ENCODE results near the gene KLK8. TPM values are rescaled to one million over a fixed set of nuclear protein-coding genes. Genes with fewer than 3 reads are reported as not detected.

The KLK8 gene
- total RNA-seq, 1 experiment from 2014 or later = 128 TPM

- CTCF ChIA-PET = no interaction called here
- no peak for DNase-seq
- Histone ChIP-seq H3K9me2 (ENCODE audit: insufficient read depth) (no peaks in the 10 kb centered on the region), H3K27ac (no peak overlapping the region), H3K27me3 (ENCODE audit: insufficient read depth, low read depth) (peaks cover 36% of the 10 kb centered on the region), H3K4me1 (replicated peaks; ENCODE audit: insufficient read depth) (no peaks in the 10 kb centered on the region), H3K9me3 (ENCODE audit: insufficient read depth, low read depth) (no peaks in the 10 kb centered on the region), H4K20me1 (ENCODE audit: insufficient read depth) (no peaks in the 10 kb centered on the region), H3K36me3 (ENCODE audit: low read depth) (no peaks in the 10 kb centered on the region), H3K4me3 (no peak overlapping the region), H3K4me2 (no peak overlapping the region), H3F3A (ENCODE audit: insufficient read depth, low read depth) (0 out of 2 replicates have a peak, but pooled peaks cover 3% of the 10 kb centered on the region), H3K79me2 (ENCODE audit: low read depth) (no peaks in the 10 kb centered on the region), H2AFZ (no peak overlapping the region)
- no peak for TF ChIP-seq CTCF (conservative IDR thresholded peaks at IDR 0.05)
- no peak for TF ChIP-seq EZH2 (IDR thresholded peaks at IDR 0.05; ENCODE audit: low read depth)
- BruUV-seq (replicated peaks) = no TSS peak
- POLR2A ChIA-PET (ENCODE audit: unreplicated experiment) = interaction anchor here (0.5 kb wide), 1 partner anchor 41 kb away, joined by 3 read pairs; no protein-coding TSS in a partner anchor
- intact Hi-C loops (cut with micrococcal nuclease; ENCODE audit: unreplicated experiment) = no loop called here
These were observed 42.1 kb upstream of the KLK8 start for GRCh38 chr19:51043497-51043896.

GRCh38 chr19:51040151-51040550 is 38.7 kb upstream of the KLK8 start:
- Histone ChIP-seq H3F3A (ENCODE audit: insufficient read depth, low read depth) (no peaks in the 10 kb centered on the region), H3K27me3 (ENCODE audit: insufficient read depth, low read depth) (0 out of 2 replicates have a peak, but pooled peaks cover 14% of the 10 kb centered on the region), H3K79me2 (ENCODE audit: low read depth) (no peaks in the 10 kb centered on the region), H3K27ac (no peak overlapping the region), H4K20me1 (ENCODE audit: insufficient read depth) (no peaks in the 10 kb centered on the region), H3K4me3 (no peak overlapping the region), H3K36me3 (ENCODE audit: low read depth) (no peaks in the 10 kb centered on the region), H3K9me3 (ENCODE audit: insufficient read depth, low read depth) (no peaks in the 10 kb centered on the region), H2AFZ (no peak overlapping the region), H3K4me1 (replicated peaks; ENCODE audit: insufficient read depth) (no peaks in the 10 kb centered on the region), H3K9me2 (ENCODE audit: insufficient read depth) (no peaks in the 10 kb centered on the region), H3K4me2 (no peak overlapping the region)
- intact Hi-C loops (cut with micrococcal nuclease; ENCODE audit: unreplicated experiment) = no loop called here
- ChIA-PET CTCF (no interaction called here), POLR2A (ENCODE audit: unreplicated experiment) (no interaction called here)
- DNase-seq = no peak
- BruUV-seq (replicated peaks) = no TSS peak
- TF ChIP-seq CTCF (conservative IDR thresholded peaks at IDR 0.05) (no peak), EZH2 (IDR thresholded peaks at IDR 0.05; ENCODE audit: low read depth) (no peak)

GRCh38 chr19:51036519-51036918 is 35.1 kb upstream of the KLK8 start:
- Histone ChIP-seq H3K27me3 (ENCODE audit: insufficient read depth, low read depth) (no peaks in the 10 kb centered on the region), H4K20me1 (ENCODE audit: insufficient read depth) (no peaks in the 10 kb centered on the region), H3K9me2 (ENCODE audit: insufficient read depth) (no peaks in the 10 kb centered on the region), H3K79me2 (ENCODE audit: low read depth) (no peaks in the 10 kb centered on the region), H3K4me2 (no peak overlapping the region), H3K36me3 (ENCODE audit: low read depth) (no peaks in the 10 kb centered on the region), H3K27ac (no peak overlapping the region), H2AFZ (no peak overlapping the region), H3K4me3 (no peak overlapping the region), H3F3A (ENCODE audit: insufficient read depth, low read depth) (no peaks in the 10 kb centered on the region), H3K9me3 (ENCODE audit: insufficient read depth, low read depth) (no peaks in the 10 kb centered on the region), H3K4me1 (replicated peaks; ENCODE audit: insufficient read depth) (no peaks in the 10 kb centered on the region)
- peak in 1 of 2 experiments; percentile 12 for DNase-seq
- intact Hi-C loops (cut with micrococcal nuclease; ENCODE audit: unreplicated experiment) = no loop called here
- CTCF ChIA-PET = interaction anchor here (0.6 kb wide), 1 partner anchor 18 kb away, joined by 12 read pairs; no protein-coding TSS in a partner anchor
- POLR2A ChIA-PET (ENCODE audit: unreplicated experiment) = no interaction called here
- TF ChIP-seq CTCF (conservative IDR thresholded peaks at IDR 0.05) (no peak), EZH2 (IDR thresholded peaks at IDR 0.05; ENCODE audit: low read depth) (no peak)
- BruUV-seq (replicated peaks) = no TSS peak
